COLO829 (cell line): ENCODE measurements around the gene TNFRSF6B.

ENCODE experiments used
- DNase-seq: peaks from one replicate; pipeline ENCODE4 v3.0.0; 2012; ENCODE audit warnings: low spot score

Gene TNFRSF6B

DNA sequence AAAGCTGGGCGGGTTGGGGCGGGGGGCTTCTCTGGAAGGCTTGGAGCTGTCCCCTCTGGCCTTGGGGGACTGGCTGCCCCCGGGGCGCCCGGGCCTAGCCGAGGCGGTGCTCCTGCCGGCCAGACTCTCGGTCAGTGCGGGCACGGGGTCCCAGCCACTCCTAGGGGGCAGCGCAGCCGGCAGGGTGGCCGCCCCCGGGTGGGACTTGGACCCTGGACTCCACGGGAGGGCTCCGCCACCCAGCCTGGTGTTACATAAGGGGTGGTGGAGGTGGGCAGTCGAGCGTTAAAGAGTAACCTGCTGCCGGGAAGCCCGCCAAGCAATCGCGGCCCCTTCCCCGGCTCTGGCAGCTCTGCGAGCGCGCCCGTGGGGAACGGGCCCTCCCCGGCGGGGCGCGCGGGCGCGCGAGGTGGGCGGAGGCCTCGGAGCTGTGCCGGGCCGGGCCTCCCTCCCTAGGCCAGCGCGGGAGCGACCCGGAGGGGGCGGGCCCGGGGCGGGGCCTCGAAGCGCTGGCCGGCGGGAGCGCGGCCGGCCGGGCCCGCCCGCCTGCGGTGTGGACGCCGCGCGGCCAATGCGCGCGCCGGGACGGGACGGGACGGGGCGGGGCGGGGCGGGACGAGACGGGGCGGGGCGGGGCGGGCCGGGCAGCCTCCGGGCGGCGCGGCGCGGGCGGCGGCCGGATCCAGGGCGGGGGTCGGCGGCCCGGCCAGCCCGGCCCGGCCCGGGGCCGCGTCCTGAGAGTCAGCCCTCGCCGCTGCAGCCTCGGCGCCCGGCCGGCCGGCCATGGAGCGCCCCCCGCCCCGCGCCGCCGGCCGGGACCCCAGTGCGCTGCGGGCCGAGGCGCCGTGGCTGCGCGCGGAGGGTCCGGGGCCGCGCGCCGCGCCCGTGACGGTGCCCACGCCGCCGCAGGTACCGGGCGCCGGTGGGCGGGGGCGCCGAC lies 42.9 kb downstream of the TNFRSF6B start, which contains the start of gene SLC2A4RG:
TSS of gene SLC2A4RG (plus strand) at position 647 of the 940 bp plus-strand sequence. CDS start at position 784, 137 bp downstream.
- DNase-seq: peak; percentile 89

DNA sequence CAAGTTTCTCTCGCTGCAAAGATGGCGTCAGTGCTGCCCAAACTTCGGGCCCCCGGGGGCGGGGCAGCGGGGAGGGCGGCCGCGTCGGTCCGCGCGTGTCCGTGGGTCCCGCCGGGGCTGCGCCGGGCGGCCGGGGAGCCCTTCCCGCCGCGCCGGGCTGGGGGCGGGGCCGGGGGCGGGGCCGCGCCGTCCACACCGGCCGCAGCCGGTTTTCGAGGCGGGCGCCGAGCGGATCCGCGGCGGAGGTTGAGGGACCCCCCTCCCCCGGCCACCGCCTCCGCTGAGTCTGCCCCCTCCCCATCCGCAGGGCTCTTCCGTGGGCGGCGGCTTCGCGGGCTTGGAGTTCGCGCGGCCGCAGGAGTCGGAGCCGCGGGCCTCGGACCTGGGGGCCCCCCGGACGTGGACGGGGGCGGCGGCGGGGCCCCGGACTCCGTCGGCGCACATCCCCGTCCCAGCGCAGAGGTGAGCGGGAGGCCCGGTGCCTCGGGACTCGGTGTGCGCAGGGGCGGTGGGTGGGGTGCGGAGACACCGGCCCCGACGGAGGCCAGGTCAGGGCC lies 43.7 kb downstream of the TNFRSF6B start:
- DNase-seq: no peak

DNA sequence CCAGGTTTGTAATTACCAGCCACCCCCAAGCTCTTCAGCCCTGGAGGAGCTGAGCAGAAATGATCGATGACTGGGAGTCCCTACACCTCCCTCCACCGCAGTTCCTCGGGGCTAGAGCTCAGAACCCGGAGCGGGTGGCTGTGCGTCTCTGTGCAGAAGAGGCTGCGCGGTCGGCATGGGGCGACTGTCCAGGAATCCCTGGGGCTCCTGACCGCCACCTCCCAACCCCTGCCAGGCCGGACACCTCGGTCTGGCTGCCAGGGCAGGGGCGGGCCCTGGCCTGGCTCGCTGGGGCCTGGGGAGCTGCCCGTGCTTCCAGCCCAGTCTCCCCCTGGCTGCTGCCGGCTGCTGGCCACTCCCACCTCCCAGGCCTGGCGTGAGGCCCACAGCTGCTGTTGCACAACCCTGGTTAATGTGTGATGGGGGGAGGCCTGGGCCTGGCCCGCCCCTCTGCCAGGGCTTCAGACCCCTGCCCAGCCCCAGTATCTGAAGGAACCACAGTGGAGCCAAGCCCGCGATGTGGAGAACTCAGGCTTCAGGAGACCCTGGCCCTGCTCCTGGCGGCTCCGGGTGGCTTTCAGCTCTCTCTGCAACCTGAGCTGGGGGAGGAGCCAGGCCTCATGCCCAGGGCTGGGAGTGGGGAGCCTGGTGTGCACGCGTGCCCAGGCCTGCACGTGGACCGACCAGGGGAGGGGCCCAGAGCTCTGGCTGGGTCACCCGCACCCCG lies 44.3 kb downstream of the TNFRSF6B start:
- peak; percentile 85 for DNase-seq

DNA sequence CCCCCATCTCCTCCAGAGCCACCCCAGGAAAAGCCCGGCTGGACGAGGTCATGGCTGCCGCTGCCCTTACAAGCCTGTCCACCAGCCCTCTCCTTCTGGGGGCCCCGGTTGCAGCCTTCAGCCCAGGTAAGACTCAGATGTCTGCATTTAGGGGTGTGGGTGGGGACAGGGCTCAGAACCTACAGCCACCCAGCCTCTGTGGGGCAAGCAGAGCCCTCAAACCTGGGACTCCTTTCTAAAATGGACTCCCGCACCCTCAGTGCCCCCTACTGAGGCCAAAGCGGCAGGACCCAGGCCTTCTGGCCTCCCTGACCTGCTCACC lies 44.9 kb downstream of the TNFRSF6B start:
- DNase-seq: no peak

DNA sequence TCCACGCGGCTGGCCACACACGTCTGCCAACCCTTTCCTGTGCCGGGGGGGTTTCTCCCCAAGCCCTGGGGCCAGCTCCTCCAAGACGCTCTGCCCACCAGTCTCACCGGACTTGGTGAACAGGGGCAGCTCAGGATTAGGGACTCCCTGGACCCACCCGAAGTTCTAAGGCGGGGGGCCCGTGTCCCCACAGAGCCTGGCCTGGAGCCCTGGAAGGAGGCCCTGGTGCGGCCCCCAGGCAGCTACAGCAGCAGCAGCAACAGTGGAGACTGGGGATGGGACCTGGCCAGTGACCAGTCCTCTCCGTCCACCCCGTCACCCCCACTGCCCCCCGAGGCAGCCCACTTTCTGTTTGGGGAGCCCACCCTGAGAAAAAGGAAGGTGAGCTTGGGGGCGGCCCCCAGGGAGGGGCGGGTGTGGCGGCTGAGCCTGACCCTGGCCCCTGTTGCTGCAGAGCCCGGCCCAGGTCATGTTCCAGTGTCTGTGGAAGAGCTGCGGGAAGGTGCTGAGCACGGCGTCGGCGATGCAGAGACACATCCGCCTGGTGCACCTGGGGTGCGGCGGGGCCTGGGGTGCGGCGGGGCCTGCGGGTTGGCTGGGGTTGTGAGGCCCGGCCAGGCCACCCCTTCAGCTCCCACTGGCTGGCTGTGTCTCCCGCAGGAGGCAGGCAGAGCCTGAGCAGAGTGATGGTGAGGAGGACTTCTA lies 45.4 kb downstream of the TNFRSF6B start:
- DNase-seq: no peak

DNA sequence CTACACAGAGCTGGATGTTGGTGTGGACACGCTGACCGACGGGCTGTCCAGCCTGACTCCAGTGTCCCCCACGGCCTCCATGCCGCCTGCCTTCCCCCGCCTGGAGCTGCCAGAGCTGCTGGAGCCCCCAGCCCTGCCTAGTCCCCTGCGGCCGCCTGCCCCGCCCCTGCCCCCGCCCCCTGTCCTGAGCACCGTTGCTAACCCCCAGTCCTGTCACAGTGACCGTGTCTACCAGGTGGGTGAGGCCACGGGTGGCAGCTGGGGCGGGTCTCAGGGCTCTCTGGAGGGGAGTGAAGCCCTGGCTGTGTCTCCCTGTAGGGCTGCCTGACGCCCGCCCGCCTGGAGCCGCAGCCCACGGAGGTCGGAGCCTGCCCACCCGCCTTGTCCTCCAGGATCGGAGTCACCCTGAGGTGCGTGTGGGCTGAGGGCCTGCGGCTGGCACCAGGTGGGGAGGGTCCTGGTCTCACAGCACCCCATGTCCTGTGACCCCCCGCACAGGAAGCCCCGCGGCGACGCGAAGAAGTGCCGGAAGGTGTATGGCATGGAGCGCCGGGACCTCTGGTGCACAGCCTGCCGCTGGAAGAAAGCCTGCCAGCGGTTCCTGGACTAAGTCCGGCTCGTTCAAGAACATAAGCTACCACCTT lies 46.1 kb downstream of the TNFRSF6B start:
- DNase-seq: no peak

DNA sequence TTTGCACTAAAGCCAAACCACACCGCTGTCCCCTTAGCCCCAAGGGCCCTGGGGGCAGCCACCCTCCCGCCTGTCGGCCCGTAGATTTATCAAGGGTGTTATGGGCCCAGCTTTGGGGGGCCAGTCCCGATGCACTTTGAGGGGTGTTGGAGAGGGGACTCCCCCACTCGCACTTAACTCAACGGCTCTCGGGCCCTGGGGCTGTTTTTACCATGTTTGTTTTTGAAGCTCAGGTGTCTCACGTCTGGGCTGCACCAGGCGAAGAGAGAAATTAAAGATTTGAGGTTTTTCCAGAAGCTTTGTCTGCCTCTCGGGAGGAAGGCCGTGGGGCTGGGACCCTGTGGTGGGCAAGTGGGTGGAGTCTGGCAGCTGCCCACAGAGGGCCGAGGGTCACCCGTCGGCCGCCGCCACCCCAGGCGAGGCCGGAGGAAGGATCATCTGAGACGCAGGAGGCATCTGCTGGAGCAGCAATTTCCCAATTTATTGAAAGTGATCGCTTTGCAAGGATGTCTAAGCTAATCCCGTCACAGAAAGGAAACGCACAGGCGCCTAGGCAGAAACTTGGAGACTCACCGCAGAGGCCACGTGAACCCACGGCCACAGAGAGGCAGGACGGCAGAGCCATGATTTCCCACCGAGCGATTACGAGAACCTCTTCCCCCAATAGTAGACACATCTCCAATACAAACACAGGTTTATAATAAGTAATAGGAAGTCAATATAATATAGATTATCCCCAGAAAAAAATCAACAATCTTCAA lies 46.9 kb downstream of the TNFRSF6B start:
- DNase-seq: no peak

DNA sequence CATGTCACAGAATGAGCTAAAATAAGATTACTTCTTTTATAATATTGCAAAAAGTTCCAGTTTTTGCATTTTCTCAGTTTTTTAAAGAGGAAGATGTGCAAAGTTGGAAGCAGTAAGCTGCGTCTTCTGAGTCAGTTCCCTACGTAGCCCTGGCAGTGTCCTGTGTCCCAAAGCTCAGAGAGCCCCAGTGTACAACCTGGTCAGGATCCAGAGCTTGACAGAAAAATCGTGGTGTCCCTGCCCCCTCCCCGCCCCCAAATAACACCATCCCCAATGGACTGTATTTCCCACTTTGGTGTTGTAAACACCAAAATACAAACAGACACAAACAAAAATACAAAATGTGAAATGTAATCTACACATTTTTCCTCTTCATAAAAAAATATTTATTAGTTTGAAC lies 47.7 kb downstream of the TNFRSF6B start:
- DNase-seq: no peak

DNA sequence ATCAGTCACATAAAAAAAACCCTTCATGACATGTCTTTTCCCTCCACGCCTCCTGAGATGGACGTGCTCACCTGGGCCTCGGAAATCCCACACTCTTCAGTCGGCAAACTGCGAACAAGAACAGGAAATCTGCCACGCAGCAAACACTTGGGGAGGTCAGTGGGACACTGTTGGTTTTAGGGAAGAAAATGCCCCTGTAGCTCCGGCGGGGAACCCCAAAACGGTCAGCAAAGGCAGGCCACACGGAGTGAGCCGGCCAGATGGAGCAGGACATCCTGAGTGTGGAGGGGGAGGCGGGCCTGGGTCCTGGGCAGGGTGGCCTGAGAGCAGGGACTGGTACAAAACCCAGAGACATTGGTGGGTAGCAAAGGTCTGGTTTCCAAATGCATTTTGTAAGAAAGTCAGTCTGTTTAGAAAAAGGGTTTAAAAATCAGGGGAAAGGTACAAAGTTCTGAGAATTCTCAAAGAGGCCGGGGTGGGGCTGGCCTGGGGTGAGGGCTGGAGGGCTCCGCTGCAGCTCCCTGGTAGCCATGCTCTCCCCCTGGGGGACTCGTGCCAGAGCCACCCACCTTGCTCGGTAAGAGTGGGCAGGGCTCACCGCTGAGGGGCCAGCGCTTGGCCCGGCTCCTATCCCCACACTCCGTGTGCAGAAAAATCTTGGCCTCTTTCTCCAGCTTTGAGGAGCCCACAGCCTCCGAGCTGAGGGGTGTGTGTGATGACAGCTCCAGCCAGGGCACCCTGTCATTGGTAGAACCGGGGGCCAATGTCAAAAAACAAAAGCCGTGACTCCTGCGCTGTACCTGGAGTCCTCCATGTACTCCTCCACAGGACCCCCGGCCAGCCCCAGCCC lies 48.3 kb downstream of the TNFRSF6B start:
- DNase-seq: no peak

DNA sequence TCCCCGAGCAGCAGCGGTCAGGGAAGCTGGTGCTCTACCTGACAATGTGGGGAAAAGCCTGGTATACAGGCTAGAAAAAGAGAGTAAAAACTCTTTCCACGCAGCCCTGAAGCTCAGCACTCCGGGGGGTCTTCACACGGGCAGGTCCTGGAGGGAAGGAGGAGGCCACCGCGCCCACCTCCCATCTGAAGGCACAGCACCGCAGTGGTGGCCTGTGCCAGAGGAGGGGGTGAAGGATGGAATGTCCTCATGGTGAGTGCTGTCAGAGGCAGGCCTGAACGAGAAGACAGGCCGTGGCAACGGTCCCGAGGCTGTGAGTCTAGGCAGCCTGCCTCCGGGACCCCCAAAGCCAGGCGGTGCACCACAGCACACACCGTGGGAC lies 49.0 kb downstream of the TNFRSF6B start:
- DNase-seq: no peak

DNA sequence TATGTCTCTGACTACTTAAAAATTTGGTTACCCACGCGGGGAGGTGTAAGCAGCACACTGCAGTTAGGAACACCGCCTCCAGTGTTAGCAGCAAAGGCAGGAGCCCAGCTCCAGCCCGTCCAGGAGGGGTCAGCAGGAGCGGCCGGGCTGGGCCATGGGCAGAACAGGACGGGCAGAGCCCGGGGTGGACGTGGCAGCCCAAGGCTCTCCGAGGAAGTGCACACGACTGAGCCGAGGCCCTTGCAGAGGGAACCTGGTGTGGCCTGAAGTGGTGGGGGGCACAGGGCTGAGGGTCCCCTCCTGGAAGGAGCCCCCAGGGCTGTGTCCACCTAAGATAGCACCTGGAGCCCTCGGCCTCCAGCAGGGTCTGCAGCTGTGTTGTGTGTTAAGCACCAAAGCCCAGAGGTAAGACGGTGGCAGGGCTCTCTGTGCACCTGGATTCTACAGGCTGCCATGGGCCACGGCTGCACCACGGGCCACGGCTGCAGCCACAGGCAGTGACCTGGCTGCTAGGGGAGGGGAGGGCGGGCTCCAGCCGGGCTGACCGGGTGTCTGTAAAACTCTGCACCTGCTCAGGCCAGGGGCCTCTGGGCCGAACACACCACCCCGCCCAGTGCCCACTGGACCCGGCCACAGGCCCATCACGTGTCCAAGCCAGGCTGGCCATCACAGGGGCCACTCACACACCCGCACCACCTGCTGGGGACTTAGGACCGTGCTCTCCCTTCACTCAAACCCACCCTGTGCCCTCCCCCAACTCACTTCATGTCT lies 49.7 kb downstream of the TNFRSF6B start:
- DNase-seq: no peak

DNA sequence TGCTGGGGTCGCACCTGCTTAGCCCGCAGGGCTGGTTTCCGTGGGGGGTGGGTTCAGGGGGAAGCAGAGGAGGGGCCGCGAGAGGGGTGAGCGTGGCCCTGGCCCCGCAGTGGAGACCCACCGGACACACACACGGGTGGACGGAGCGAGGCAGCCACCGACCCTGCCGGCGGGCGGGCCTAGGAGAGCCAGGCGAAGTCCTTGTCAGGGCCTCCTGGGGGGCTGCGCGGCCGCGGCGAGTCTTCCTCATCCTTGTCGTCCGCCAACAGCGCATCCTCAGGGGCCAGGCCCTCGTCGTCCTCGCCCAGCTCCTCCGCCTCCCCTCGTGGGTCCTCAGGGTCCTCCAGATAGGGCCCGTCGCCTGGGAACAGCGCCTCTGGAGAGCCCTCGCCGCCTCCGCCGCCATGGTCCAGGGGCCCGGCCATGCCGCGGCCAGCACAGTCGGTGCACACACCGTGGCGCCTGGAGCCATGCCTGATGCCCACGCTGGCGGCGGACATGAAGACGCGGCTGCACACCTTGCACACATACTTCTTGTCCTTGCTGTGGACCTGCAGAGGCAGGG lies 50.4 kb downstream of the TNFRSF6B start:
- DNase-seq: no peak

DNA sequence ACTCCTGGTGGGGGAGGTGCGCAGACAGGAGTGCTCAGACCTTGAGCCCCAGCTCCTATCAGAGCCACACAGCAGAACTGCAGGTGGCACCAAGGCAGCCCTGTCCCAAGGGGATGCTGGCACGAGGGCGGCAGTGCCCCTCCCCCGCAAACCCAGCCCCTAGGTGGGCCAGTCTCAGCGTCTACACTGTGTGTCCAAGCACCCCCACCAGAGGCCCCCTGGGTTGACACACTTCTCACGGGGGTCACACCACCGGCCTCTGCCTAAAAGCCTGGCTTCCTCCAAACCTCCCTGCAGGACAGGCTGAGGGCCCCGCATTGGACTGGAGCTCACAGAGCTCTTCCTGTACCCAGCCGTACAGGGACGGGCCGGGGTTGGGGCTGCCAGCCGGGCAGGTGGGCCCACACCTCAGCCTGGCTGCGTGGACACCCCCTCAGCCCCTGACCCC lies 51.2 kb downstream of the TNFRSF6B start:
- DNase-seq: no peak
